CD4-positive, alpha-beta T cell treated with Interferon alpha-2 for 1 hour (primary cell): ENCODE data around the gene LMOD3.

Source experiments
- DNase-seq, 2 donors: peaks; one replicate each; pipeline ENCODE4 v3.0.0-alpha.2; 2020 to 2022

Gene LMOD3

DNA sequence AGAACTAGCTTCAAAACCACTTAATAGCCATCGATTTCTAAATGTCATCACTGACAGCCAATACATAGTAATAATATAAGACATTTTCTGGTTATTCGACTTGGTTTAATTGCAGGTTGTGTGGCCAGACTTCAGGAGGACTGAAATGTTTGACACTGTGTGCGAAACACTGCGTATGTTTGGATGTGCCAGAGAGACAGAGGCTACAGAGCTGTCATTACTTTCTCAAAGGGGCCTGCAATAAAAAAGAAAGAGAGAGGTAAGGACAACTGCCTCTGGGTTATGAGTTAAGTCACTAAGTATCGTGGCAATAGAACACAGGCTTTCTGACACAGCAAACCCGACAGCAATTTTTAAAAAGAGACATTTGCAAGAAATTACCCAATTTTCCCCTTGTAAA, 882 bp downstream of the LMOD3 start:
- DNase-seq = no peak

DNA sequence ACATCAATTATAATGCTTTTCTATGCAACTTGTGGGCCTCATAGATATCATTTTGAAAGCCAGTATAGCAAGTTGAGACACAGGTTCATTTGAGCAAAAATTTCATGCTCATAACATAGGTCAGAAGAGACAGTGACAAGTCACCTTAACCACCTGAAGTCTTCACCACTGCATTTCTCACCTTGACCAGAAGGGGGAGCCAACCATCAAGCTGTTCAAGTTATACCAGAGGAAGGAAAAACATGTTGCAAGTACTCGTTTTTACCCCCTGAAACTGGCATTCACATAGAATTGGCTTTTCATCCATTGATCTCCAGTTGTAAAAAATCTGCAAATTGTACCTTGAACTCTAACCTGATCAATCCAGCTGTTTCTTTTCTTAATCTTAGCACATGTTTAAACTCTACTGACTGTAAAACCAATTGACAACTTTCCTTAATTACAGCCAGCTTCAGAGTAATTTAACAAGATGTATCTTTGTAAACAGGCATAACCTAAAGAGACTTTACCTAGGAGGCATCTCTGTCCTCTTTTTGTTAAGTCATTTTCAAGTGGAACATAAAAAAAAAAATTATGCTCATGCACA, 1.4 kb downstream of the LMOD3 start:
- peak; percentile 79 to 88 for DNase-seq

DNA sequence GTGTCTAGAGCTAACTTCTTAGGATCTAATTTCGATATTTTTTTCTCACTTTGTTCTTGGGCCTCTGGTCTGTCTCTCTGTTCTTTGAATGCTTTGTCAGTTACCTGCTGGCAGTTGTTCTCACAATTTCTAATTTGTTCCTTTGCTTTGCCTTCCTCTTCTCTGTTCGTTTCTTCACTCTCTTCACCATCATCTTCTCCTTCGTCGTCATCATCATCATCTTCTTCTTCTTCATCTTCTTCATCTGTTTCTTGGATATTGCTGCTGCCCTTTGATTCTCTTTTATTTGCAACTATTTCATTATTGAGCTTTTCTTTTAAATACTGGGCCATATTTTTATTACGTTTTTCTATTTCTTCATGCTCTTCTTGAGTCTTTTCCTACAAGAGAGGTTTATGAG, 2.7 kb downstream of the LMOD3 start:
- DNase-seq = no peak

DNA sequence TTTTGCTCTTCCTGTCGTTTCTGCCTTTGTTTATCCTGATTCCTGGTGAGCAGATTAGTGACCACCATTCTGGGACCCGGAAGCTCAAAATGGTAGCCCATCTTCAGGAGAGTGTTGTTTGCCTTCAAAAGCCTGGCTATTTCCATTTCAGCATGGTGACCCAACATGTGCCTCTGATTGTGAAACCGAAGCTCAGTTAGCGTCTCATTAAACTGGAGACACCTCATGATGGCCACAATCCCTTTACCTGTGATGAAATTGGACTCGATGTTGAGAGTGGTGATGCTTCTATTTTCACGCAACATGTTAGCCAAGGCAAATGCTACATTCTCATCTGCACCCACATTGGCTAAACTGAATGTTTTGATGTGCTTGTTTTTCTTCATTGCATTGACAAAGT, 3.3 kb downstream of the LMOD3 start:
- no peak for DNase-seq

DNA sequence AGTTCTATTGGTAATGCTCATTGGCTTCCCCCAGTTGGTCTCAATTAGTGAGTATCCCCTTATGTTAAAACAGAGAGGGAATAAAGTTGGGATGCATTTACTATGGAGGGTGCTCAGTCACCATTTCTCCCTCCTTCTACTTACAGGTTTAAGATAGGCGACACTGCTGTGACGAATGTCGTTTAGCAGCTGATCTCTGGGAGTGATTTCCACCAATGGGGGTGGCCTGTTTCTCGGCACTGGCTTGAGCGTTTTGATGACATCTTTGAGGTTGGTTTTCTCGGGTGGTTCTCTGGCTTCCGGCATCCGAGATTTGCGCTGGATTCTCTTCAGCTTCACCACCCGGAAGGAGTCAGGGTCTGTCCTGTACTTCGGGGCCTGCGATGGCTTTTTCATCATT, 3.8 kb downstream of the LMOD3 start:
- DNase-seq = no peak

DNA sequence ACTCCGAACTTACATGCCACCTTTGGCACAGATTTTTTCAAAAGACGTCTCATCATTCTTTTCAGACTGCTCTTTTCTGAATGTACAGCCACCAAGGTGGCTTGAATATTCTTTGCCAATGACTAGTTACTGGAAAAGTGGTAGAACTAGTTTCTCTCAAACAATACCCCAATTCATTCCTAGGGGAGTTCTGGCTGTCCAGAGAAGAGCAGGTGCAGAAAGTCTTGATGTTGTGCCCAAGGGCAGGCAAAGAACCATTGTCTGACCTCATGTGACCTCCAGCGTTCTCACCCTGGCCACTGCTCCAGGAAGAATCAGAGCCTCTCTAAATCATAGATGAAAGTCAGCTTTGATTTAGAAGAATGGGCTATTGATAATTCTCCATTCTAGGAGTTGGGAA, 5.5 kb downstream of the LMOD3 start:
- DNase-seq = no peak

DNA sequence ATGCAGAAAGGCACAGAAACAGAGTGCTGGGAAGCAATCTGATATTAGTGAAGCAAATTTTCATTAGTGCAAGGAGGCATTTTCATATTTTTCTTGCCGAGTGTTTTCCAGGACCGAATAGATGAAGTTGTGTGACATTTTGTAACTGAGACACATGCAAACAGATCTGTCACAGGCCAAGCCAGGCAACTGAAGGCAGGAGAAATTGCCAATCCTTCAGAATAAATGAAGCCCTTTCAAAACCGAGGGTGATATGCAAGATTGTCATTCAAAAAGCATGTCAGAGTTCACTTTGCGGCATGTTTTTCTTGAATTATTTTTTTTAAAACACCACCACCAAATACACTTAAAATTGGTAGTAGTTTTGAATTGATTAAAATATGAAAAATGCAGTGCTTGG, 6.2 kb downstream of the LMOD3 start:
- DNase-seq = no peak

DNA sequence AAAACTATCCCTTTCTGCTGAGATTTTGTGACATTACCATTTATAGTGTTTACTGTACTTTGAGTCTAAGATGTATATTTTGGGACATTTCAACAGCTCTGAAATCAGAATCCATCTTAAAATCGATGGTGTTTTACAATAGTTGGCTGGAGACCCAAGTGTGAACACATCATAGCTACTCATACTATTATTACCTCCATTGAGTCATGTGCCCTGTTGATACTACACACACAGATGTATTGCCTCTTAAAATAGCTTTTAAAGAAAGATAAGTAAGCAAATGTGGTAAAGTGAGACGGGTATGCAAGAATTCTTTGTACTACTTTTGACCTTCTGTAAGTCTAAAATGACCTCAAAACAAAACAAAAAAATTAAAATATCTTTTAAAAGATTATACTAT, 6.7 kb downstream of the LMOD3 start:
- DNase-seq = no peak

DNA sequence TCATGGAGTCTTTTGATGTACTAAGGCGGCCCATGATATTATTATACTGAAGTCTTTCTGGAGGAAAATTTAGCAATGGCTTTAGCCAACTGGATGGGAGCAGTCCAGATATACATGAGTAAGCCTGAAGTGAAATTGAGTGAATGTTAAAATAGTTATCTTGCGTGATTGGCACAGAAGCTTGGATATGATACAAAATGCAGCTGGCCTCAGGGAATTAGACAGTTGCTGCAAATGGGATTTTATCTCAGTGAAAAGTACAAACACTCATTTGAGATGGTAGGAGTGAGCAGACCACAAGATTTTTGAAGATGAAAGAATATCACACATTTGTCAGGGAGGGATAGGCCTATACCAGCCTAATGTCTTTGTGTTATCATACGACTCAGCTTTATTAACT, 8.9 kb downstream of the LMOD3 start:
- no peak for DNase-seq

DNA sequence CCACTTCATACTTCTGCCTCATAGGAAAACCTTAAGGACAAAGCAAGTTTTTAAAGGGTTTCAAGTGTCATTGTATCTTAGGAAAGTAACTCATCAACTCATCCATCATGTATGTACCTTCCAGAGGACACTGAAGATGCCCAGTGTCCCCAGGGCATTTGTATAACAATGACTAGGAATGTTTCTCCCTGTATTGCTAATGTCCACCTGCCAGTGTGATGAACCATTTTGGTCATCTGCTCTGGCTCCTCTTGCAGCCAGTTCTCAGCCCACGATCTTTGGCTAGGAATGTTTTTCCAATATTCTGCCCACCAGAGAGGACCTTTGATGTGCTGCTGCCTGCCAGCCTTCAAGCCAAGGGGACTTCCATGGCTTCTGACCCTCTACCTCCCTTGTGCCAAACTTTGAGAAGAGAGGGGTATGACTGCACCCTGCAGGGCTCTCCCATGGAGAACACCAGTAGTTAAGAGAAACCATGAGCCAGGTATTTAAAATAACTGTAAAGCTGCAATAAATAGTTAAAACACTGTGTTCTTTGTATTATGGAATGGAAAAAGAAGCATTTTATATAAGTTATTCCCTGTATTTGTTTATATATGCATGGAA, 11.4 kb downstream of the LMOD3 start:
- no peak for DNase-seq

DNA sequence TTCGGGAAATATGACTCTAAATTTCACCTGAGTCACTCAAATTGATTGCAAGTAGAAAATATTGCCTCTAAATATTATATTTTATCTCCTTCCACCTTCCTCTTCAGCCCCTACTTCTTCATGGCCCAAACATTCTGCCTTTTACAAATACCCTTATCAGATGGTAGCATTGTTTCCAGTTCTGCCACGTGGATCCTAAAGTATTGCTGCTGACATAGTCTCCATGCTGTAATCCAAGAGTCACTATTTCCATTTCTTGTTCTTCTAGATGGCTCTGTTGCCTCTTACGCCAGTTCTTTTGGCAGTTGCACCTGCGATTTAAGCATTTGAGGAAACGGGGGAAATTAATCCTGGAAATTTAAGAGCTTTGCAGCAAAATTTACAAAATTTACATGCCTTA, 13.6 kb downstream of the LMOD3 start:
- no peak for DNase-seq

DNA sequence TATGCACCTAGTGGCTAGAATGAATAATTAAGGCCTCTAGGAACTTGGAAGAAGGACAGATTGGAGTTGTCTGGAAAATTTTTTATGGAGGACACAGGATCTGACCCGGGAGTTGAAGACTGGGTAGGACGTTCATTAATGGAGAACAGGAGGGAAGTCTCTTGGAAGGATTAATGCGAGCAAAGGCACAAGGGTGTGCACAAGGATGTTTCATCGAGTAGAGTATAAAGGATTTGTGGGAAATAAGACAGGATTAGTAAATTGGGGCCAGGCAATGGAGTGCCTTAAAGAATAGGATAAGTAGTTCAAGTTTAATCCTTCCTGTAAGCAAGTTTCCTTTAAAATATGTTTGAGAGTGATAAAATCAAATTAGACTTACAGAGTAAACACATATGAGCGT, 14.6 kb downstream of the LMOD3 start:
- no peak for DNase-seq

DNA sequence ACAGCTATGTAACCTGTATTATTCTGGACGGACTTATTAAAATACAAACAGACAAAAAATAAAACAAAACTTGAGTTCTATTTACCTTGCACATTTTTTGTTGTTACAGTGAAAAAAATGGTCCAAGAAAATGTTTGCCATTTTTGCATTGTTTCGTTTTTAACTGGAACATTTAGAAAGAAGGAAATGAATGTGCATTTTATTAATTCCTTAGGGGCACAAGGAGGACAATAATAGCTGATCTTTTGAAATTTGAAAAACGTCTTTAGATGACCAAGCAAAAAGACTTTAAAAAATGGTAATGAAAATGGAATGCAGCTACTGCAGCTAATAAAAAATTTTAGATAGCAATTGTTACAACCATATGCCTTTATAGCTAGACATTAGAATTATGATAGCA, 17.1 kb downstream of the LMOD3 start:
- DNase-seq = no peak

DNA sequence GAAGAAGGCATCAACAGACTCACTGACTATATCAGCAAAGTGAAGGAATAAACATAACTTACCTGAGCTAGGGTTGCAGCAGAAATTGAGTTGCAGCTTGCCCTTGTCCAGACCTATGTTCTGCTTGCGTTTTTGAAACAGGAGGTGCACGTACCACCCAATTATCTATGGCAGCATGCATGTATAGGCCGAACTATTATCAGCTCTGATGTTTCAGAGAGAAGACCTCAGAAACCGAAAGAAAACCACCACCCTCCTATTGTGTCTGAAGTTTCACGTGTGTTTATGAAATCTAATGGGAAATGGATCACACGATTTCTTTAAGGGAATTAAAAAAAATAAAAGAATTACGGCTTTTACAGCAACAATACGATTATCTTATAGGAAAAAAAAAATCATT, 17.8 kb downstream of the LMOD3 start:
- DNase-seq = no peak

DNA sequence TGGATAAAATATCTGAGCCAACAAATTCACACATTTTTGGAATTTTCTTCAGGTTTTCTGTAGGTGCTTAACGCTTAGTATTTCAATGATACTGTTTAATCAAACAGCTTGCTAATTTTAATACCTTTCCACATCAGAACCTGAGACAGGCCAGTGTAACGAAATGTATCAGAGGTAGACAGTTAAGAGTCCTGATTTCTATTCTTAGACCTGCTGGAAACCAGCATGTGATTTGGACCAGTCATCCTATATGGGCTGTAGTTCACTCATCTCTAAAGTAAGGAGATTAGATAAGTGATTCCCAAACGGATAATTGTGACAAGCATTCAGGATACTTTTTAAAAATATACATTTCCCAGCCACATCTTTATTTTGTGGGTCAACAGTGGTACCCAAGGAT, 19.3 kb downstream of the LMOD3 start:
- no peak for DNase-seq

DNA sequence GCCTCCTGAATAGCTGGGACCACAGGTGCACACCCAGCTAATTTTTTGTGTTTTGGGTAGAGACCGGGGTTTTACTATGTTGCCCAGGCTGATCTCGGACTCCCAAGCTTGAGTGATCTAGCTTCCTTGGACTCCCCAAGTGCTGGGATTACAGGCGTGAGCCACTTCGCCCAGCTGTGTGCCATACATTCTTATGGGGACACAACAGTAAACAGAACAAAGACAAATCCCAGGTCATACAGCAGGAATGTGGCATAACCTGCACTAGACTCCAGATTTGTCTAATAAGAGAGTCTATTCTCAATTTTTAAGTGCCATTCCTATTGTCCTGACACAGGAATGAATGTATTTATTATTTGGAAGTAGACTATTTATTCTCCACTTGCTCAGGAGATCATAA, 20.0 kb downstream of the LMOD3 start:
- DNase-seq = no peak

DNA sequence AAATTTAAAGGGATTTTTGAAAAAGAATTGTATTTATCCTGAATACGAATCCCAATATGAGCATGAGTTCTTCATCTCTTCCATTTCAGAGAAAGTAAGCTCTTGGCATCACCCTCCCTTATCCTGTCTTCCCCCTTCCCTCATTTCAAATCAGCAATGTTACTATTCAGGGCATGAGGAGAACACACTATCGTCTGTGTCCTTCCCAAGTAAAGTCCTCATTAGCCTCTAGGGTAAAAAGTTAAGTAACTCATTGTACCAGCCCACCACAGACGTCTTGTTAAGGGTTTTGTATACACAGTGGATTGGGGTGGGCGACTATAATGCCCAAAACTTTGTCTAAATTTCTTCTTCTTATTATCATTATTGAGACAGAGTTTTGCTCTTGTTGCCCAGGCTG, 22.8 kb downstream of the LMOD3 start:
- no peak for DNase-seq

DNA sequence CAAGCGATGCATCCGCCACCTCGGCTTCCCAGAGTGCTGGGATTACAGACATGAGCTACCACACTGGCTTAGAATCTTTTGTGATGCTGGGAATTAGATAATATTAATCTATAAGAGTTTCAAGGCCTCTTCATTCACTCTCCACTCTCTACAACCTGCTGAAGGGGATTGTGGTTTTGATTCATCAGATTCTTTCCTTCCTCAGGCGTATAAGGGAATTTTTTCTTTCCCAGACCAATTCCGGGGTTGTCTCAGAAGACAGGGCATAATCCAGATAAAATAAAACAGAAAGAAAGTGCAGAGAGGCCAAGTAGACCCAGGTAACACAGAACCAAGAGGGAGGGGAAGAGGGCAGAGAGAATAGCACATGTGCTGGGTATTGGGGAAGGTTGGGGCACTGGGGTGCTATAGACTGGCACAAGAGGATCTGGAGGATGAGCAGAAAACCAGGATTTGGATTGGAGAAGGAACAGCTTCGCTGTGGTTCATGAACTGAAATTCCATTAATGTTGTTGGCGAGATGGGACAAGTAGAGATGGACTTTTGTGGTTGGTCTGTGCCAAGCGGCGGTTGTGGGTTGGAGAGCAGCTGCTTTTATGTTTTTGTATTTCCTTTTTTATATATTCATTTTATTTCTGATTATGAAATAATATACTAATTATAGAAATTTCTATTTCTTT, 24.8 kb downstream of the LMOD3 start:
- DNase-seq = no peak

DNA sequence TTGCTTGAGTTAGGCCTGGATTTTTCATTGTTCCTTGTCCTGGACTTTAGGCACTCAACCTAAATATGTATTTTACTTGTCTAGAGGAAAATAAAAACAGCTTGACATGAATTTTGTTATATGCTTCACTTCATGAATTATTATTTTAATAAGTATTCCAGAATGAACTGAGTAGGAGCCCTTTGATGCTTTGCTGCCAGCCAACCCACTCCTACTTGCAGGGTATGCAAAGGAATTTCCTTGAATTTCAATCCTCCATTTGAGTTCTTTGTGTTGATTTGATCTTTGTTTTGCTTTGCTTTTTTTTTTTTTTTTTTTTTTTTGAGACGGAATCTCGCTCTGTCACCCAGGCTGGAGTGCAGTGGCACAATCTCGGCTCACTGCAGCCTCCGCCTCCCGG, 26.1 kb downstream of the LMOD3 start:
- DNase-seq = no peak

DNA sequence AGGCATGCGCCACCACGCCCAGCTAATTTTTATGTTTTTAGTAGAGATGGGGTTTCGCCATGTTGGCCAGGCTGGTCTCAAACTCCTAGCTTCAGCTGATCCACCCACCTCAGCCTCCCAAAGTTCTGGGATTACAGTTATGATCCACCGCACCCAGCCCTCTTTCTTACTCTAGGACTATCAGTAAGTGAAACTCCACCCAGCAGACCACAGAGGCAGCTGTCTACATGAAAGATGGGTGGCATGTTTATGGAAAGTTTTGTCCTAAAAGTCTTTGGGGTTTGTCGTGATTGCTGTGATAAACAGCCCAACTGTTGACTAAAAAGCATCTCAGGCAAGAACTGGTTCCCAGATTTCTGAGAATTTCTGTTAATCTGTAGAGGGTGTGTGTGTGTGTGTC, 26.8 kb downstream of the LMOD3 start:
- DNase-seq = peak in 1 of 2 donors; percentile 46

DNA sequence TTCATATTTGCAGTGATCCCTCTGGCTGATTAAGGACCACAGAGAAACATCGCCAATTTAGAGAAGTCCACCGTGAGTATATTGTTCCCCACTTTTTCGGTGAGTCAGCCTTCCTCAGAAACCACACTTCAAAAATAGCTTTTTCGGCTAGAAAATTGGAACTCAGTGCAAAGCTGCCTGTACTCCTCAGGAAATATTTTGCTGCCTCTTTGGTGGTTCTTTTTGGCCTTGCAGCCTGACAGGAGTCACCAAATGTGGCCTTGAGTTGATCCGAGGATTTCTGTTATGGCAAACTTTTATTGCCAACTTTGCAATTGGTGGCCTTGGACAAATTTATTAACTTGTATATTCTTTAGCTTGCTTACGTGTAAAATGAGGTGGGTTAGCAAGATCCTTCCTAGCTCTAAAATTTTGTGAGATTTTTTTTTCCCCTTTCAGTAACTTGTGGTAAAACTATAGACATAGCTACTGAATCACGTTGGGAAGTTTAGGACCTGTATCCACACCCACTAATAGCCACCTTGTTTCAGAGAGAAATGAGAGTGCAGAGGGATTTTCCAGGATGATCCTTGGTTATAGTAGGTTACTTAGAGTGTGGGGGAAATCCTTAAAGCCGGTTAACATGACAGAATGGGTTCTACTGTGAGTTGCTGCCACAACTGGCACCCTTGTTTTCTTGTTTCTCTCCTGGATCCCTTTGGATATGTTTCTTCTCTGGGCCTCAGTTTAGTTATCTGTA, 27.8 kb downstream of the LMOD3 start:
- peak in 1 of 2 donors; percentile 30 for DNase-seq

DNA sequence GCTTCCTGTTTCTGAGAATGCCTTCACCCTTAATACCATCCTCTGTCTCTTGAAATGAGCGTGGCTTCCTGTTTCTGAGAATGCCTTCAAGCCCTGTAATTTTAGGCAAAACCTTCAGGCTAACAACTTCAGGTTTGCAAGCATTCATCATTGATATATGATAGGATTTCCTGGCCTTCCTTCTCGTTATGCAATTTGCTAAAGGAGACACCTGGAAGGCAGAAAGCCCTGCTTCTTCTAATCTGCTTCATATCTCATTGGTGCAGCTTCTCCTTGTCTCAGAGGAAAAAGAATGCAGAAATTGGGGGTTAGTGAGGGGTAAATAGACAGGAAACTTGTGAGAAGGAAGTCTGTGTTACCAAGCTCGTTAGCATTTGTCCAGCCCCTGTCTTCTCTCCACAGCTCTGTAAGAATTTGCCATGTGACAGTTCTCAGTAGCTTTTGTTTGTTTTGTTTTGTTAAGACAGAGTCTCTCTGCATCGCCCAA, 30.3 kb downstream of the LMOD3 start:
- DNase-seq = peak; percentile 33 to 69

DNA sequence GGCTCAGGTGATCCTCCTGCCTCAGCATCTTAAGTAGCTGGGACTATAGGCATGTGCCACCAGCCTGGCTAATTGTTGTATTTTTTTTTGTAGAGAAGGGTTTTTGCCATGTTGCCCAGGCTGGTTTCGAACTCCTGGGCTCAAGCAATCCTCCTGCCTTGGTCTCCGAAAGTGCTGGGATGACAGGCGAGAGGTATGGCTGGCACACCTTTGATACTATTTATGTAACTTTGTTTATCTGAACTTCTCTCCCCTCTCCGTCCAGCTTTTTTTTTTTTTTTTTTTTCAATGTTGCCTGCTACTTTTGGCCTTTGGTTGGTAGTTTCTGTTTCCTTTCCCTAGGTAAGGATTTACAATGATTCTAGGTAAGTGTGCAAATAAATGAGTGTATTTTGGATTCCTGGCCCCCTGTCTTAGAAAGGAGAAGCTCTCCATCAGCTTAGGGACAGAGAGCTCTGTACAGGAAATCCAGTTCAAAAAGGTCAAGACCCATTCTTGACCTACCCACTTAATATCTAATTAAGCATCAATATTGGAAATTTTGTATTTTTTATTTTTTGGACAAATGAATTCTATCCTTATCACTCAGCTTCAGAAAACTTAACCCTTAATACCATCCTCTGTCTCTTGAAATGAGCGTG, 30.9 kb downstream of the LMOD3 start:
- peak in 1 of 2 donors; percentile 31 for DNase-seq
